ENCODE results near the gene PTPRT. TPM values are rescaled to one million over a fixed set of nuclear protein-coding genes. Genes with fewer than 3 reads are reported as not detected.

The PTPRT gene
- total and polyA plus RNA-seq, 4 donors = 0.14 to 2.8 (median 0.40) TPM

DNA sequence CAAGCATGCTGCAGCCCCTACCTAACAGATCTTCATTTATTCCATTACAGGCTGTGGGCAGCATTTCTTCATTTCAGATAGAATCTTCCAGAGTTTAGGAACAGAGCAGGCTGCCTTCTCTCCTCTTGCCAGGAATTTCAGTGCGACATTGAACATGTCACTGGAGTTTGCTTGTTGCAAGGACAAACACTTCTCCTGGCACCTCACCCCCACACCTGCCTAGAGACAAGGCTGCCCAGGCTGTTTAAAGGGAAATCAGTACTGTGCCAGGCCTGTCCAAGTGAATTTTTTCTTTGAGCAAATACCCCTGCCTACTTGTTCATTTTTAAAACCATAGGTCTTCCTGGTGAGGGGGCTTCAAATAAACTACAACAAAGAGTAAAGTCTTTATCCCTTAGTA lies 594.1 kb downstream of the PTPRT start:
- H3K27me3 ChIP-seq (ENCODE audit: control insufficient read depth in 4 of 4, insufficient read depth in 4 of 4, low read length in 3 of 4) = no peaks in the 10 kb centered on the region
- H3K4me3 ChIP-seq (ENCODE audit: low read depth in 1 of 3, low read length in 3 of 3) = no peak overlapping the region
- H3K4me1 ChIP-seq (ENCODE audit: control insufficient read depth in 4 of 4, insufficient read depth in 4 of 4, low read length in 3 of 4) = no peaks in the 10 kb centered on the region
- no peak for DNase-seq (ENCODE audit: low spot score)
- no peaks in the 10 kb centered on the region for H3K36me3 ChIP-seq (ENCODE audit: control insufficient read depth in 4 of 4, insufficient read depth in 3 of 4, low read depth in 1 of 4, low read length in 3 of 4)
- no peaks in the 10 kb centered on the region for H3K9me3 ChIP-seq (ENCODE audit: control insufficient read depth in 4 of 4, low read length in 3 of 4)
- H3K9ac ChIP-seq (ENCODE audit: low read depth in 1 of 2, low read length in 2 of 2) = no peak overlapping the region
- 85% methylated on average over 1 of the region's 1 CpG for WGBS
- no peak for TF ChIP-seq FOXA1 (IDR thresholded peaks at IDR 0.05)
- TF ChIP-seq EGR1 (IDR thresholded peaks at IDR 0.05; ENCODE audit: low read depth in 2 of 2) = no peak
- no peak for TF ChIP-seq RAD21 (IDR thresholded peaks at IDR 0.05)
- no peak for TF ChIP-seq RXRA (IDR thresholded peaks at IDR 0.05)
- TF ChIP-seq, protein P1, sequence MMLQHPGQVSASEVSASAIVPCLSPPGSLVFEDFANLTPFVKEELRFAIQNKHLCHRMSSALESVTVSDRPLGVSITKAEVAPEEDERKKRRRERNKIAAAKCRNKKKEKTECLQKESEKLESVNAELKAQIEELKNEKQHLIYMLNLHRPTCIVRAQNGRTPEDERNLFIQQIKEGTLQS (IDR thresholded peaks at IDR 0.05) = no peak
- no peak for TF ChIP-seq GABPA (IDR thresholded peaks at IDR 0.05 in 1 of 2, conservative IDR thresholded peaks at IDR 0.05 in 1 of 2)
- no peak for TF ChIP-seq TAF1 (conservative IDR thresholded peaks at IDR 0.05)
- no peak for TF ChIP-seq HNF4A (conservative IDR thresholded peaks at IDR 0.05)
- no peak for TF ChIP-seq JUND (IDR thresholded peaks at IDR 0.05)
- TF ChIP-seq, protein P2, sequence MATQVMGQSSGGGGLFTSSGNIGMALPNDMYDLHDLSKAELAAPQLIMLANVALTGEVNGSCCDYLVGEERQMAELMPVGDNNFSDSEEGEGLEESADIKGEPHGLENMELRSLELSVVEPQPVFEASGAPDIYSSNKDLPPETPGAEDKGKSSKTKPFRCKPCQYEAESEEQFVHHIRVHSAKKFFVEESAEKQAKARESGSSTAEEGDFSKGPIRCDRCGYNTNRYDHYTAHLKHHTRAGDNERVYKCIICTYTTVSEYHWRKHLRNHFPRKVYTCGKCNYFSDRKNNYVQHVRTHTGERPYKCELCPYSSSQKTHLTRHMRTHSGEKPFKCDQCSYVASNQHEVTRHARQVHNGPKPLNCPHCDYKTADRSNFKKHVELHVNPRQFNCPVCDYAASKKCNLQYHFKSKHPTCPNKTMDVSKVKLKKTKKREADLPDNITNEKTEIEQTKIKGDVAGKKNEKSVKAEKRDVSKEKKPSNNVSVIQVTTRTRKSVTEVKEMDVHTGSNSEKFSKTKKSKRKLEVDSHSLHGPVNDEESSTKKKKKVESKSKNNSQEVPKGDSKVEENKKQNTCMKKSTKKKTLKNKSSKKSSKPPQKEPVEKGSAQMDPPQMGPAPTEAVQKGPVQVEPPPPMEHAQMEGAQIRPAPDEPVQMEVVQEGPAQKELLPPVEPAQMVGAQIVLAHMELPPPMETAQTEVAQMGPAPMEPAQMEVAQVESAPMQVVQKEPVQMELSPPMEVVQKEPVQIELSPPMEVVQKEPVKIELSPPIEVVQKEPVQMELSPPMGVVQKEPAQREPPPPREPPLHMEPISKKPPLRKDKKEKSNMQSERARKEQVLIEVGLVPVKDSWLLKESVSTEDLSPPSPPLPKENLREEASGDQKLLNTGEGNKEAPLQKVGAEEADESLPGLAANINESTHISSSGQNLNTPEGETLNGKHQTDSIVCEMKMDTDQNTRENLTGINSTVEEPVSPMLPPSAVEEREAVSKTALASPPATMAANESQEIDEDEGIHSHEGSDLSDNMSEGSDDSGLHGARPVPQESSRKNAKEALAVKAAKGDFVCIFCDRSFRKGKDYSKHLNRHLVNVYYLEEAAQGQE (IDR thresholded peaks at IDR 0.05) = no peak
- TF ChIP-seq, protein P3, sequence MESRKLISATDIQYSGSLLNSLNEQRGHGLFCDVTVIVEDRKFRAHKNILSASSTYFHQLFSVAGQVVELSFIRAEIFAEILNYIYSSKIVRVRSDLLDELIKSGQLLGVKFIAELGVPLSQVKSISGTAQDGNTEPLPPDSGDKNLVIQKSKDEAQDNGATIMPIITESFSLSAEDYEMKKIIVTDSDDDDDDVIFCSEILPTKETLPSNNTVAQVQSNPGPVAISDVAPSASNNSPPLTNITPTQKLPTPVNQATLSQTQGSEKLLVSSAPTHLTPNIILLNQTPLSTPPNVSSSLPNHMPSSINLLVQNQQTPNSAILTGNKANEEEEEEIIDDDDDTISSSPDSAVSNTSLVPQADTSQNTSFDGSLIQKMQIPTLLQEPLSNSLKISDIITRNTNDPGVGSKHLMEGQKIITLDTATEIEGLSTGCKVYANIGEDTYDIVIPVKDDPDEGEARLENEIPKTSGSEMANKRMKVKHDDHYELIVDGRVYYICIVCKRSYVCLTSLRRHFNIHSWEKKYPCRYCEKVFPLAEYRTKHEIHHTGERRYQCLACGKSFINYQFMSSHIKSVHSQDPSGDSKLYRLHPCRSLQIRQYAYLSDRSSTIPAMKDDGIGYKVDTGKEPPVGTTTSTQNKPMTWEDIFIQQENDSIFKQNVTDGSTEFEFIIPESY (IDR thresholded peaks at IDR 0.05) = no peak
- no peak for TF ChIP-seq FOXA2 (IDR thresholded peaks at IDR 0.05)
- H3K27ac ChIP-seq (ENCODE audit: low read depth in 1 of 2, low read length in 2 of 2) = no peak overlapping the region

DNA sequence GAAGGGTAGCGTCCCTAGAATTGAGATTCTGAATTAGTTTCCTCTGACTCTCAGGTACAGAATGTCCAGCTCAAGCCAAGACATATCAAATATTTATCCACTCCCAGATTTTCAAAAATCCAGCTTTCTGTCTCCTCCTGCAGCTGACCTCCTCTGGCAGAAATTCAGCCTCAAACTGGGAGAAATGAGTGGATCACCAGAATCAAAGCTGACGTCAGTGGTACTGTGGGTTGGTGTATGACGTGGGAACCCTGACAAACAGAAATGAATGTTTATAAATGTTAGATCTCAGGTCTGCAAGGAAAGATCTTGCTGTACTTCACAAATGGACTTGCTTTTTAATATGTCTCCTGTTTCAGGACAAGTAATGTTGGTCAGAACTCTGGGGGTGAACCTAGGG lies 595.0 kb downstream of the PTPRT start:
- H3K9ac ChIP-seq (ENCODE audit: low read depth in 1 of 2, low read length in 2 of 2) = no peak overlapping the region
- no peak for DNase-seq (ENCODE audit: low spot score)
- WGBS = 87% methylated on average over 3 of the region's 3 CpGs
- TF ChIP-seq, protein P4, sequence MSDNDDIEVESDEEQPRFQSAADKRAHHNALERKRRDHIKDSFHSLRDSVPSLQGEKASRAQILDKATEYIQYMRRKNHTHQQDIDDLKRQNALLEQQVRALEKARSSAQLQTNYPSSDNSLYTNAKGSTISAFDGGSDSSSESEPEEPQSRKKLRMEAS (IDR thresholded peaks at IDR 0.05) = no peak
- TF ChIP-seq, protein P2 (IDR thresholded peaks at IDR 0.05) = no peak
- no peaks in the 10 kb centered on the region for H3K9me3 ChIP-seq (ENCODE audit: control insufficient read depth in 4 of 4, low read length in 3 of 4)
- H3K36me3 ChIP-seq (ENCODE audit: control insufficient read depth in 4 of 4, insufficient read depth in 3 of 4, low read depth in 1 of 4, low read length in 3 of 4) = no peaks in the 10 kb centered on the region
- H3K4me1 ChIP-seq (ENCODE audit: control insufficient read depth in 4 of 4, insufficient read depth in 4 of 4, low read length in 3 of 4) = no peaks in the 10 kb centered on the region
- no peaks in the 10 kb centered on the region for H3K27me3 ChIP-seq (ENCODE audit: control insufficient read depth in 4 of 4, insufficient read depth in 4 of 4, low read length in 3 of 4)
- no peak overlapping the region for H3K27ac ChIP-seq (ENCODE audit: low read depth in 1 of 2, low read length in 2 of 2)
- H3K4me3 ChIP-seq (ENCODE audit: low read depth in 1 of 3, low read length in 3 of 3) = no peak overlapping the region

All from liver (tissue), 9 donors.